H9 (cell line): ENCODE measurements around the gene B4GALNT4. TPM values are rescaled to one million over a fixed set of nuclear protein-coding genes. Genes with fewer than 3 reads are reported as not detected.

ENCODE experiments used
- DNase-seq: peaks from one replicate; pipeline ENCODE4 v3.0.0-alpha.2; 2017
- H2AFZ ChIP-seq: one replicate; pipeline ENCODE4 v1.6.1; 2013; ENCODE audit warnings: mild to moderate bottlenecking, low read length, control low read depth, moderate library complexity
- H2AK5ac ChIP-seq: 2 replicates; pipeline ENCODE4 v1.6.1; 2013; ENCODE audit warnings: low read length, control low read depth, mixed read lengths; ENCODE audit not compliant: insufficient read length
- H2BK120ac ChIP-seq: one replicate; pipeline ENCODE4 v1.6.1; 2013; ENCODE audit warnings: low read depth, mild to moderate bottlenecking, low read length, control low read depth, inconsistent platforms; ENCODE audit not compliant: poor library complexity, severe bottlenecking
- H2BK12ac ChIP-seq: 2 replicates; pipeline ENCODE4 v1.6.1; 2013; ENCODE audit warnings: low read length, control low read depth, mixed read lengths, low read depth; ENCODE audit not compliant: insufficient read length
- H2BK15ac ChIP-seq: 2 replicates; pipeline ENCODE4 v1.6.1; 2013; ENCODE audit warnings: low read depth, low read length, control low read depth
- H2BK20ac ChIP-seq: one replicate; pipeline ENCODE4 v1.6.1; 2013; ENCODE audit warnings: low read depth, mild to moderate bottlenecking, low read length, control low read depth, inconsistent platforms; ENCODE audit not compliant: poor library complexity, severe bottlenecking
- H2BK5ac ChIP-seq: 2 replicates; pipeline ENCODE4 v1.6.1; 2013; ENCODE audit warnings: low read length, control low read depth, mixed read lengths; ENCODE audit not compliant: insufficient read length
- H3K14ac ChIP-seq: 2 replicates; pipeline ENCODE4 v1.6.1; 2013; ENCODE audit warnings: low read length, control low read depth; ENCODE audit not compliant: insufficient read depth
- H3K18ac ChIP-seq: 2 replicates; pipeline ENCODE4 v1.6.1; 2013; ENCODE audit warnings: low read depth, mild to moderate bottlenecking, mixed read lengths, low read length, control low read depth; ENCODE audit not compliant: insufficient read length
- H3K23ac ChIP-seq: 2 replicates; pipeline ENCODE4 v1.6.1; 2013; ENCODE audit warnings: low read length, control low read depth, mixed read lengths, low read depth; ENCODE audit not compliant: insufficient read length
- H3K23me2 ChIP-seq: 2 replicates; pipeline ENCODE4 v1.6.1; 2013; ENCODE audit warnings: low read depth, mild to moderate bottlenecking, mixed read lengths, low read length, control low read depth; ENCODE audit not compliant: insufficient read length, poor library complexity, severe bottlenecking
- H3K27ac ChIP-seq: 2 replicates; pipeline ENCODE4 v1.5.1; 2013; ENCODE audit warnings: low read length, control low read depth, mixed read lengths, low read depth; ENCODE audit not compliant: insufficient read length
- H3K27me3 ChIP-seq: 2 replicates; pipeline ENCODE4 v1.6.1; 2013; ENCODE audit warnings: low read length, control low read depth, inconsistent platforms; ENCODE audit not compliant: insufficient read depth
- H3K4ac ChIP-seq: 2 replicates; pipeline ENCODE4 v1.6.1; 2013; ENCODE audit warnings: low read depth, mild to moderate bottlenecking, control low read depth, inconsistent platforms, low read length, moderate library complexity
- H3K4me1 ChIP-seq: 2 replicates; pipeline ENCODE4 v1.6.1; 2013; ENCODE audit warnings: low read length, control low read depth, inconsistent platforms; ENCODE audit not compliant: insufficient read depth
- H3K4me2 ChIP-seq: 2 replicates; pipeline ENCODE4 v1.6.1; 2013; ENCODE audit warnings: low read length, control low read depth, mixed read lengths; ENCODE audit not compliant: insufficient read length, insufficient read depth
- H3K56ac ChIP-seq: 2 replicates; pipeline ENCODE4 v1.6.1; 2013; ENCODE audit warnings: low read depth, mild to moderate bottlenecking, mixed read lengths, low read length, control low read depth; ENCODE audit not compliant: insufficient read length
- H3K79me1 ChIP-seq: 2 replicates; pipeline ENCODE4 v1.6.1; 2013; ENCODE audit warnings: low read depth, mild to moderate bottlenecking, moderate library complexity, low read length, control low read depth, inconsistent platforms; ENCODE audit not compliant: insufficient read depth, poor library complexity, severe bottlenecking
- H3K79me2 ChIP-seq: 2 replicates; pipeline ENCODE4 v1.6.1; 2013; ENCODE audit warnings: low read length, control low read depth, inconsistent platforms; ENCODE audit not compliant: insufficient read depth
- H3K9ac ChIP-seq: 2 replicates; pipeline ENCODE4 v1.6.1; 2013; ENCODE audit warnings: low read length, control low read depth, mixed read lengths; ENCODE audit not compliant: insufficient read length; ENCODE audit errors: extremely low read depth
- H3K9me3 ChIP-seq: one replicate; pipeline ENCODE4 v1.6.1; 2013; ENCODE audit warnings: low read depth, low read length, inconsistent platforms; ENCODE audit not compliant: control insufficient read depth
- H3T11ph ChIP-seq: one replicate; pipeline ENCODE4 v1.6.1; 2013; ENCODE audit warnings: mild to moderate bottlenecking, low read length, control low read depth, inconsistent platforms
- H4K20me1 ChIP-seq: one replicate; pipeline ENCODE4 v1.6.1; 2013; ENCODE audit not compliant: control insufficient read depth, insufficient read length, insufficient read depth
- H4K5ac ChIP-seq: 2 replicates; pipeline ENCODE4 v1.6.1; 2013; ENCODE audit warnings: low read depth, mild to moderate bottlenecking, mixed read lengths, low read length, control low read depth; ENCODE audit not compliant: insufficient read length
- H4K8ac ChIP-seq: replicated peaks from 2 replicates; pipeline ENCODE4 v1.6.1; 2013; ENCODE audit warnings: low read length, control low read depth, mixed read lengths, low read depth; ENCODE audit not compliant: insufficient read length
- H4K91ac ChIP-seq: 2 replicates; pipeline ENCODE4 v1.6.1; 2013; ENCODE audit warnings: low read depth, mild to moderate bottlenecking, moderate library complexity, mixed read lengths, low read length, control low read depth; ENCODE audit not compliant: insufficient read length
- H3K27ac Mint-ChIP-seq, 3 experiments: 2 replicates in 2 of 3; 3 replicates in 1 of 3; pipeline ENCODE4 v1.8.0; 2020 to 2021; ENCODE audit warnings: mixed read lengths in 3 of 3, mild to moderate bottlenecking in 1 of 3, moderate library complexity in 1 of 3
- H3K27me3 Mint-ChIP-seq: 2 replicates; pipeline ENCODE4 v1.8.0; 2021; ENCODE audit warnings: low read depth, mild to moderate bottlenecking, moderate library complexity, mixed read lengths
- H3K36me3 Mint-ChIP-seq, 3 experiments: 2 replicates in 2 of 3; 3 replicates in 1 of 3; pipeline ENCODE4 v1.8.0; 2020 to 2021; ENCODE audit warnings: low read depth in 3 of 3, mixed read lengths in 3 of 3; ENCODE audit not compliant: insufficient read depth in 1 of 3
- H3K4me1 Mint-ChIP-seq, 2 experiments: 2 replicates each; pipeline ENCODE4 v1.8.0; 2020; ENCODE audit warnings: mixed read lengths in 2 of 2
- H3K4me3 Mint-ChIP-seq, 2 experiments: 2 replicates in 1 of 2; 3 replicates in 1 of 2; pipeline ENCODE4 v1.8.0; 2020 to 2021; ENCODE audit warnings: mild to moderate bottlenecking in 2 of 2, mixed read lengths in 2 of 2, moderate library complexity in 1 of 2
- H3K9me3 Mint-ChIP-seq, 2 experiments: 2 replicates in 1 of 2; 3 replicates in 1 of 2; pipeline ENCODE4 v1.8.0; 2020; ENCODE audit warnings: mild to moderate bottlenecking in 2 of 2, mixed read lengths in 2 of 2, moderate library complexity in 1 of 2
- CTCF ChIP-seq: fragments of 200-600 bp; sonication (generic); conservative IDR thresholded peaks from 3 replicates; pipeline ENCODE4 v1.8.0; 2021; ENCODE audit warnings: antibody characterized with exemption, mild to moderate bottlenecking
- WGBS: extraction: QIAGEN DNeasy Blood & Tissue Kit; methylation state at CpG from one replicate; pipeline ENCODE4 v1.1.7; 2013; ENCODE audit warnings: missing lambda C conversion rate, low lambda C conversion rate, mixed read lengths; ENCODE audit not compliant: insufficient read length; ENCODE audit errors: extremely low coverage; 5-methylcytosine and 5-hydroxymethylcytosine counted together
- total RNA-seq: library from RNA; stranded (reverse); gene quantifications from 2 replicates; pipeline ENCODE4 v1.2.1, GENCODE V29; 2021

B4GALNT4 gene
- total RNA-seq, 1 experiment from 2014 or later = 105 TPM

GRCh38 chr11:394858-395655 is 25.8 kb downstream of the B4GALNT4 start:
- Mint-ChIP-seq H3K36me3 (peaks cover 2 to 18% (median 18%) of the 10 kb centered on the region in 3 experiments; a peak in 6 of 7 replicates), H3K4me3 (peak overlapping the region in 1 of 2 experiments; percentile 71; a peak in 2 of 5 replicates), H3K27ac (no peak overlapping the region), H3K4me1 (peaks cover 3 to 10% of the 10 kb centered on the region in 2 experiments), H3K9me3 (peaks cover 10 to 16% of the 10 kb centered on the region in 2 experiments), H3K27me3 (no peaks in the 10 kb centered on the region)
- Histone ChIP-seq H3K23ac (no peak overlapping the region), H4K91ac (no peak overlapping the region), H2BK20ac (no peak overlapping the region), H3K4me1 (no peaks in the 10 kb centered on the region; the same call in 1 of the 2 replicates), H3K9ac (no peak overlapping the region), H3K4me2 (peak overlapping the region; percentile 31), H2BK120ac (no peak overlapping the region), H2AFZ (no peak overlapping the region), H3K79me1 (no peaks in the 10 kb centered on the region), H3K14ac (no peak overlapping the region; the same call in 1 of the 2 replicates), H3K9me3 (no peaks in the 10 kb centered on the region), H3K79me2 (no peaks in the 10 kb centered on the region), H3K56ac (no peak overlapping the region), H2BK15ac (no peak overlapping the region), H2BK12ac (no peak overlapping the region), H4K8ac (no peak overlapping the region), H3T11ph (no peak overlapping the region), H2AK5ac (no peak overlapping the region), H3K18ac (no peak overlapping the region), H3K4ac (no peak overlapping the region), H3K27me3 (no peaks in the 10 kb centered on the region), H4K5ac (no peak overlapping the region), H3K23me2 (no peaks in the 10 kb centered on the region), H2BK5ac (no peak overlapping the region), H3K27ac (no peak overlapping the region), H4K20me1 (peaks cover 2% of the 10 kb centered on the region)
- WGBS = no CpG with 5 or more reads among the region's 25 CpGs
- no peak for DNase-seq
- no peak for TF ChIP-seq CTCF
